Right lobe of liver (tissue), 4 donors: Measurements from ENCODE around the gene OPALIN.

Source experiments
- POLR2A ChIP-seq: fragments of 450-650 bp; IDR thresholded peaks from one replicate; pipeline ENCODE4 v1.6.1; 2017; ENCODE audit warnings: antibody characterized with exemption, mild to moderate bottlenecking
- TF ChIP-seq, protein P1 (sequence below), 4 donors: fragments of 200-600 bp in 3 of 4; fragments of 450-650 bp in 1 of 4; IDR thresholded peaks; one replicate each; pipeline versions ENCODE4 v1.5.1 to v1.8.0; 2016 to 2022; ENCODE audit warnings: antibody characterized with exemption in 4 of 4, mild to moderate bottlenecking in 2 of 4
- donor health status: DM: no; HTN: no; CAD: no.
- donor health status: DM: no; HTN: no; CAD: no.
- donor health status: DM: no; HTN: yes; CAD: no.

GRCh38 chr10:96359616-96360015, 814 bp upstream of the OPALIN start:
- TF ChIP-seq, protein P1, sequence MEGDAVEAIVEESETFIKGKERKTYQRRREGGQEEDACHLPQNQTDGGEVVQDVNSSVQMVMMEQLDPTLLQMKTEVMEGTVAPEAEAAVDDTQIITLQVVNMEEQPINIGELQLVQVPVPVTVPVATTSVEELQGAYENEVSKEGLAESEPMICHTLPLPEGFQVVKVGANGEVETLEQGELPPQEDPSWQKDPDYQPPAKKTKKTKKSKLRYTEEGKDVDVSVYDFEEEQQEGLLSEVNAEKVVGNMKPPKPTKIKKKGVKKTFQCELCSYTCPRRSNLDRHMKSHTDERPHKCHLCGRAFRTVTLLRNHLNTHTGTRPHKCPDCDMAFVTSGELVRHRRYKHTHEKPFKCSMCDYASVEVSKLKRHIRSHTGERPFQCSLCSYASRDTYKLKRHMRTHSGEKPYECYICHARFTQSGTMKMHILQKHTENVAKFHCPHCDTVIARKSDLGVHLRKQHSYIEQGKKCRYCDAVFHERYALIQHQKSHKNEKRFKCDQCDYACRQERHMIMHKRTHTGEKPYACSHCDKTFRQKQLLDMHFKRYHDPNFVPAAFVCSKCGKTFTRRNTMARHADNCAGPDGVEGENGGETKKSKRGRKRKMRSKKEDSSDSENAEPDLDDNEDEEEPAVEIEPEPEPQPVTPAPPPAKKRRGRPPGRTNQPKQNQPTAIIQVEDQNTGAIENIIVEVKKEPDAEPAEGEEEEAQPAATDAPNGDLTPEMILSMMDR (IDR thresholded peaks at IDR 0.05) = no peak
- TF ChIP-seq POLR2A = no peak
